Sigmoid colon (tissue), 4 donors: Measurements from ENCODE around the gene RGS14.

Experiments used
- EP300 ChIP-seq, 4 donors: sonication (generic); formaldehyde crosslinking; IDR thresholded peaks; one replicate each; pipeline ENCODE4 v1.6.1; 2017; ENCODE audit warnings: antibody characterized with exemption in 4 of 4
- POLR2A ChIP-seq, 2 donors: fragments of 450-650 bp; IDR thresholded peaks; one replicate each; pipeline ENCODE4 v1.6.1; 2016; ENCODE audit warnings: antibody characterized with exemption in 2 of 2, mild to moderate bottlenecking in 2 of 2, moderate library complexity in 2 of 2
- POLR2AphosphoS5 ChIP-seq, 4 donors: sonication (generic); formaldehyde crosslinking; IDR thresholded peaks; one replicate each; pipeline ENCODE4 v1.6.1; 2017; ENCODE audit warnings: antibody characterized with exemption in 4 of 4
- TF ChIP-seq, protein P1 (sequence below), 4 experiments: fragments of 450-650 bp in 3 of 4; fragments of 200-600 bp in 1 of 4; IDR thresholded peaks; one replicate each; pipeline ENCODE4 v1.5.1; 2016 to 2019; ENCODE audit warnings: antibody characterized with exemption in 4 of 4, mild to moderate bottlenecking in 3 of 4, moderate library complexity in 2 of 4

DNA sequence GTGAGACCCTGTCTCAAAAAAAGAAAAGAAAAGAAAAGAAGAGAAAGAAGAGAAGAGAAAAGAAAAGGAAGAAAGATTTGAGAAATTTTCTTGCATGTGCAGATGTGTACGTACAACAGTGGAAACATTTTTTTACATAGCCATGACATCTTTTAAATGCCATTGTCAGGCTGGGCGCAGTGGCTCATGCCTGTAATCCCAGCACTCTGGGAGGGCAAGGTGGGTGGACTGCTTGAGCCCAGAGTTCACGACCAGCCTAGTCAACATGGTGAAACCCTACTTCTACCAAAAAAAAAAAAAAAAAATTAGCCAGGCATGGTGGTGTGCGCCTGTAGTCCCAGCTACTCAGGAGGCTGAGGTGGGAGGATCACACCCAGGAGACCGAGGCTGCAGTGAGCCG, 12.8 kb upstream of the RGS14 start:
- TF ChIP-seq, protein P1, sequence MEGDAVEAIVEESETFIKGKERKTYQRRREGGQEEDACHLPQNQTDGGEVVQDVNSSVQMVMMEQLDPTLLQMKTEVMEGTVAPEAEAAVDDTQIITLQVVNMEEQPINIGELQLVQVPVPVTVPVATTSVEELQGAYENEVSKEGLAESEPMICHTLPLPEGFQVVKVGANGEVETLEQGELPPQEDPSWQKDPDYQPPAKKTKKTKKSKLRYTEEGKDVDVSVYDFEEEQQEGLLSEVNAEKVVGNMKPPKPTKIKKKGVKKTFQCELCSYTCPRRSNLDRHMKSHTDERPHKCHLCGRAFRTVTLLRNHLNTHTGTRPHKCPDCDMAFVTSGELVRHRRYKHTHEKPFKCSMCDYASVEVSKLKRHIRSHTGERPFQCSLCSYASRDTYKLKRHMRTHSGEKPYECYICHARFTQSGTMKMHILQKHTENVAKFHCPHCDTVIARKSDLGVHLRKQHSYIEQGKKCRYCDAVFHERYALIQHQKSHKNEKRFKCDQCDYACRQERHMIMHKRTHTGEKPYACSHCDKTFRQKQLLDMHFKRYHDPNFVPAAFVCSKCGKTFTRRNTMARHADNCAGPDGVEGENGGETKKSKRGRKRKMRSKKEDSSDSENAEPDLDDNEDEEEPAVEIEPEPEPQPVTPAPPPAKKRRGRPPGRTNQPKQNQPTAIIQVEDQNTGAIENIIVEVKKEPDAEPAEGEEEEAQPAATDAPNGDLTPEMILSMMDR (IDR thresholded peaks at IDR 0.05) = no peak
- TF ChIP-seq POLR2AphosphoS5 (IDR thresholded peaks at IDR 0.05) (no peak), POLR2A (IDR thresholded peaks at IDR 0.05) (no peak), EP300 (IDR thresholded peaks at IDR 0.05) (no peak)
